A549 (cell line): Measurements from ENCODE around the gene HOXC10. TPM values are rescaled to one million over a fixed set of nuclear protein-coding genes. Genes with fewer than 3 reads are reported as not detected.
A peak's percentile ranks its signal among the peaks of the same experiment; 100 is the strongest.

Experiments used
- ATAC-seq, 2 experiments: fragments of 200-7000 bp in 1 of 2; fragments of >200 bp in 1 of 2; cut with Nextera tagmentation in 1 of 2; cut with Tn5 transposase in 1 of 2; 3 replicates each; pipeline versions ENCODE4 v1.8.0 to v1.9.1; 2018 to 2020; ENCODE audit warnings: mild to moderate bottlenecking in 1 of 2, moderate library complexity in 1 of 2
- CTCF ChIA-PET: fragments of 300-600 bp; sonication (Branson Sonifier 250); formaldehyde crosslinking; extraction: SDS; loops from one replicate; lab custom pipeline; 2021; ENCODE audit warnings: antibody characterized with exemption, inconsistent platforms; lab: Yijun Ruan, JAX
- POLR2A ChIA-PET: fragments of 350-600 bp; formaldehyde crosslinking; extraction: SDS; loops from one replicate; lab custom pipeline; 2021; ENCODE audit warnings: antibody characterized with exemption, inconsistent platforms; lab: Yijun Ruan, JAX
- DNase-seq, 2 experiments: peaks; one replicate each; pipeline versions ENCODE4 v3.0.0 to v3.0.0-alpha.2; 2011 to 2016; ENCODE audit warnings: low read depth in 1 of 2, low spot score in 1 of 2
- FAIRE-seq: peaks from 2 replicates; lab custom pipeline; 2011; peaks lifted over from hg19 to GRCh38; lab: Jason Lieb, UNC
- H3K27ac ChIP-seq, 2 experiments: fragments of >200 bp; sonication (Bioruptor Twin); formaldehyde crosslinking; 3 replicates each; pipeline ENCODE4 v1.5.1; 2016 to 2017
- H3K4me1 ChIP-seq: fragments of >200 bp; sonication (Bioruptor Twin); formaldehyde crosslinking; 3 replicates; pipeline ENCODE4 v1.6.1; 2016
- H3K4me2 ChIP-seq: fragments of >200 bp; sonication (Bioruptor Twin); formaldehyde crosslinking; 3 replicates; pipeline ENCODE4 v1.6.1; 2016
- H3K4me3 ChIP-seq: fragments of >200 bp; sonication (Bioruptor Twin); formaldehyde crosslinking; 3 replicates; pipeline ENCODE4 v1.5.1; 2016
- H3K9me3 ChIP-seq: fragments of >200 bp; sonication (Bioruptor Twin); formaldehyde crosslinking; 3 replicates; pipeline ENCODE4 v1.6.1; 2016
- CHD2 ChIP-seq: fragments of 150-350 bp; IDR thresholded peaks from 2 replicates; pipeline ENCODE4 v1.6.1; 2014; ENCODE audit warnings: low read length; ENCODE audit not compliant: partially characterized antibody
- EHF ChIP-seq: fragments of 250-450 bp; sonication (Bioruptor Pico); IDR thresholded peaks from 2 replicates; pipeline ENCODE4 v1.5.0; 2020; ENCODE audit warnings: mild to moderate bottlenecking
- FOSB ChIP-seq: fragments of 250-450 bp; sonication (Bioruptor Pico); IDR thresholded peaks from 2 replicates; pipeline ENCODE4 v1.5.0; 2020; ENCODE audit warnings: mild to moderate bottlenecking, moderate library complexity
- FOSL2 ChIP-seq, 2 experiments: fragments of 450-650 bp in 1 of 2; fragments of >200 bp in 1 of 2; sonication (Bioruptor Twin) in 1 of 2; formaldehyde crosslinking; IDR thresholded peaks; 2 replicates each; pipeline versions ENCODE4 v1.5.0 to v1.6.1; 2016 to 2020; ENCODE audit warnings: mild to moderate bottlenecking in 1 of 2, moderate library complexity in 1 of 2
- HMGXB4 ChIP-seq: fragments of 250-450 bp; sonication (Bioruptor Pico); IDR thresholded peaks from 2 replicates; pipeline ENCODE4 v1.5.0; 2021; ENCODE audit warnings: mild to moderate bottlenecking, moderate library complexity, borderline replicate concordance
- HOXB13 ChIP-seq: fragments of 250-450 bp; sonication (Bioruptor Pico); IDR thresholded peaks from 2 replicates; pipeline ENCODE4 v1.5.0; 2020; ENCODE audit warnings: low read depth, mild to moderate bottlenecking, moderate library complexity
- HOXB5 ChIP-seq: fragments of 250-450 bp; sonication (Bioruptor Pico); IDR thresholded peaks from 2 replicates; pipeline ENCODE4 v1.5.0; 2020; ENCODE audit warnings: mild to moderate bottlenecking, moderate library complexity
- JUN ChIP-seq, 2 experiments: fragments of >200 bp; sonication (Bioruptor Twin); formaldehyde crosslinking; IDR thresholded peaks; 2 replicates in 1 of 2; 3 replicates in 1 of 2; pipeline ENCODE4 v1.6.1; 2016 to 2017
- KDM5A ChIP-seq: fragments of 200-600 bp; sonication (generic); IDR thresholded peaks from 2 replicates; pipeline ENCODE4 v1.6.1; 2016; ENCODE audit warnings: antibody characterized with exemption, mild to moderate bottlenecking
- MAZ ChIP-seq: fragments of 150-350 bp; IDR thresholded peaks from 2 replicates; pipeline ENCODE4 v1.6.1; 2014; ENCODE audit warnings: antibody characterized with exemption, low read depth, low read length, borderline replicate concordance
- NFE2L2 ChIP-seq: fragments of 150-350 bp; conservative IDR thresholded peaks from 2 replicates; pipeline ENCODE4 v1.6.1; 2014; ENCODE audit warnings: low read length
- NPAS2 ChIP-seq: fragments of 250-450 bp; sonication (Bioruptor Pico); IDR thresholded peaks from 2 replicates; pipeline ENCODE4 v1.8.0; 2022; ENCODE audit warnings: mild to moderate bottlenecking, moderate library complexity, borderline replicate concordance
- NR3C1 ChIP-seq: fragments of >200 bp; sonication (Bioruptor Twin); formaldehyde crosslinking; IDR thresholded peaks from 3 replicates; pipeline ENCODE4 v1.6.1; 2017
- RAD21 ChIP-seq, 2 experiments: fragments of >200 bp in 1 of 2; sonication (Bioruptor Twin) in 1 of 2; formaldehyde crosslinking in 1 of 2; IDR thresholded peaks in 1 of 2; conservative IDR thresholded peaks in 1 of 2; 2 replicates in 1 of 2; 3 replicates in 1 of 2; pipeline ENCODE4 v1.6.1; 2012 to 2018; ENCODE audit warnings: inconsistent platforms in 1 of 2
- RARB ChIP-seq: fragments of 250-450 bp; sonication (Bioruptor Pico); IDR thresholded peaks from 2 replicates; pipeline ENCODE4 v1.8.0; 2021; ENCODE audit warnings: mild to moderate bottlenecking, moderate library complexity
- RCOR1 ChIP-seq: fragments of 150-350 bp; IDR thresholded peaks from 2 replicates; pipeline ENCODE4 v1.6.1; 2014; ENCODE audit warnings: antibody characterized with exemption, low read length, low read depth
- TFCP2L1 ChIP-seq: fragments of 250-450 bp; sonication (Bioruptor Pico); IDR thresholded peaks from 2 replicates; pipeline ENCODE4 v1.5.0; 2021; ENCODE audit warnings: mild to moderate bottlenecking
- TP53 ChIP-seq: fragments of 250-450 bp; sonication (Bioruptor Pico); IDR thresholded peaks from 2 replicates; pipeline ENCODE4 v1.5.0; 2021; ENCODE audit warnings: mild to moderate bottlenecking, moderate library complexity
- ZNF302 ChIP-seq: fragments of 250-450 bp; sonication (Bioruptor Pico); IDR thresholded peaks from 2 replicates; pipeline ENCODE4 v1.9.0; 2021; ENCODE audit warnings: inconsistent platforms, mild to moderate bottlenecking, moderate library complexity
- WGBS: methylation state at CpG from one replicate; pipeline ENCODE4 v1.1.6; 2017; ENCODE audit errors: missing lambda C conversion rate; 5-methylcytosine and 5-hydroxymethylcytosine counted together
- polyA plus RNA-seq, 4 experiments: library from polyadenylated mRNA; depleted of rRNA in 3 of 4; stranded (reverse); fragments of >200 nt; fragmentation: RNase III in 1 of 4; extraction: RNeasy Plus Mini Kit Qiagen cat#74134 plus additional on column Dnase treatment in 1 of 4; gene quantifications; 2 replicates in 3 of 4; 3 replicates in 1 of 4; pipeline ENCODE4 v1.2.3, GENCODE V29; 2011 to 2017
- TF ChIP-seq, protein P1 (sequence below): fragments of >200 bp; sonication (Bioruptor Twin); formaldehyde crosslinking; IDR thresholded peaks from 3 replicates; pipeline ENCODE4 v1.6.1; 2016
- TF ChIP-seq, protein P2 (sequence below): IDR thresholded peaks from 2 replicates; pipeline ENCODE4 v1.6.1; 2012

The HOXC10 gene
- polyA plus RNA-seq, 2 of the 4 experiments (the other 2 are of a cell fraction): 2.9 to 3.2 TPM

GRCh38 chr12:53981634-53982565 lies 3.0 kb upstream of the HOXC10 start:
- DNase-seq: no peak
- no peak for ATAC-seq
- FAIRE-seq: no peak
- WGBS: 81% methylated on average over 30 of the region's 30 CpGs
- Histone ChIP-seq H3K9me3 (no peaks in the 10 kb centered on the region), H3K4me2 (no peak overlapping the region), H3K4me1 (peaks cover 32% of the 10 kb centered on the region), H3K4me3 (no peak overlapping the region)
- ChIA-PET CTCF (interaction anchor here (0.7 to 1.6 kb wide), 4 partner anchors 226 to 233 kb away, joined by 3 to 5 read pairs (median 3); no protein-coding TSS in a partner anchor), POLR2A (no interaction called here)
- TF ChIP-seq RAD21 (conservative IDR thresholded peaks at IDR 0.05 in 1 of 2, IDR thresholded peaks at IDR 0.05 in 1 of 2) (no peak), TFCP2L1 (CRISPR knock-in tag) (no peak)
- TF ChIP-seq, all 56 proteins: peak for 0
- H3K27ac ChIP-seq: 0 out of 6 replicates have a peak overlapping the region, but pooled peaks of 1 of the 2 experiments have one; percentile 2

- ATAC-seq (no peak), FAIRE-seq (no peak)
- 88% methylated on average over 26 of the region's 26 CpGs for WGBS
These were observed 2.0 kb upstream of the HOXC10 start for GRCh38 chr12:53982648-53983567.

GRCh38 chr12:53983568-53983949 lies 1.4 kb upstream of the HOXC10 start:
- ATAC-seq: no peak
- H3K4me1 ChIP-seq: peaks cover 21% of the 10 kb centered on the region
- no peaks in the 10 kb centered on the region for H3K9me3 ChIP-seq
- no peak overlapping the region for H3K27ac ChIP-seq
- H3K4me2 ChIP-seq: no peak overlapping the region
- FAIRE-seq: no peak
- 91% methylated on average over 17 of the region's 17 CpGs for WGBS
- ChIA-PET CTCF (interaction anchor here (1.8 to 5.8 kb wide), 7 partner anchors 11 to 239 kb away, joined by 9 to 171 read pairs (median 23); partner anchors contain the start of genes HOXC11, HOXC8 and HOXC9), POLR2A (no interaction called here)
- H3K4me3 ChIP-seq: no peak overlapping the region
- DNase-seq: no peak
- TF ChIP-seq RCOR1: no peak
- TF ChIP-seq CHD2: no peak
- TF ChIP-seq, protein P1, sequence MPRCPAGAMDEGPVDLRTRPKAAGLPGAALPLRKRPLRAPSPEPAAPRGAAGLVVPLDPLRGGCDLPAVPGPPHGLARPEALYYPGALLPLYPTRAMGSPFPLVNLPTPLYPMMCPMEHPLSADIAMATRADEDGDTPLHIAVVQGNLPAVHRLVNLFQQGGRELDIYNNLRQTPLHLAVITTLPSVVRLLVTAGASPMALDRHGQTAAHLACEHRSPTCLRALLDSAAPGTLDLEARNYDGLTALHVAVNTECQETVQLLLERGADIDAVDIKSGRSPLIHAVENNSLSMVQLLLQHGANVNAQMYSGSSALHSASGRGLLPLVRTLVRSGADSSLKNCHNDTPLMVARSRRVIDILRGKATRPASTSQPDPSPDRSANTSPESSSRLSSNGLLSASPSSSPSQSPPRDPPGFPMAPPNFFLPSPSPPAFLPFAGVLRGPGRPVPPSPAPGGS: no peak
- no peak for TF ChIP-seq HMGXB4 (CRISPR knock-in tag)
- no peak for TF ChIP-seq NFE2L2
- TF ChIP-seq NPAS2 (CRISPR knock-in tag): no peak
- TF ChIP-seq FOSB: no peak
- no peak for TF ChIP-seq HOXB5
- TF ChIP-seq JUN (IDR thresholded peaks at IDR 0.05): no peak
- TF ChIP-seq TP53 (CRISPR knock-in tag): no peak
- TF ChIP-seq MAZ: no peak
- TF ChIP-seq FOSL2 (IDR thresholded peaks at IDR 0.05): no peak
- no peak for TF ChIP-seq FOSL2 (CRISPR knock-in tag; IDR thresholded peaks at IDR 0.05)
- no peak for TF ChIP-seq HOXB13 (CRISPR knock-in tag)
- TF ChIP-seq, protein P2, sequence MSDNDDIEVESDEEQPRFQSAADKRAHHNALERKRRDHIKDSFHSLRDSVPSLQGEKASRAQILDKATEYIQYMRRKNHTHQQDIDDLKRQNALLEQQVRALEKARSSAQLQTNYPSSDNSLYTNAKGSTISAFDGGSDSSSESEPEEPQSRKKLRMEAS: no peak
- no peak for TF ChIP-seq EHF (CRISPR knock-in tag)
- no peak for TF ChIP-seq NR3C1
- TF ChIP-seq ZNF302 (CRISPR knock-in tag): no peak
- TF ChIP-seq KDM5A: no peak

More at GRCh38 chr12:53982648-53983567, 2.0 kb upstream of the HOXC10 start:
- ChIA-PET CTCF (no interaction called here), POLR2A (no interaction called here)
- H3K27ac ChIP-seq: no peak overlapping the region
- no peak for TF ChIP-seq NR3C1
- no peak for TF ChIP-seq RARB
- no peak for TF ChIP-seq HMGXB4 (CRISPR knock-in tag)
- peaks cover 26% of the 10 kb centered on the region for H3K4me1 ChIP-seq
- H3K4me2 ChIP-seq: no peak overlapping the region
- DNase-seq: no peak
- H3K4me3 ChIP-seq: no peak overlapping the region
- H3K9me3 ChIP-seq: no peaks in the 10 kb centered on the region
